Measurements from ENCODE around the gene PKP2. TPM values are rescaled to one million over a fixed set of nuclear protein-coding genes. Genes with fewer than 3 reads are reported as not detected.
"Not testable (repeated sequence)": the region's sequence is repeated elsewhere in the genome, so short reads cannot be mapped to it uniquely, and the experiment has no call there.

PKP2 gene
- total RNA-seq, 1 experiment from 2014 or later: 5.3 TPM

DNA sequence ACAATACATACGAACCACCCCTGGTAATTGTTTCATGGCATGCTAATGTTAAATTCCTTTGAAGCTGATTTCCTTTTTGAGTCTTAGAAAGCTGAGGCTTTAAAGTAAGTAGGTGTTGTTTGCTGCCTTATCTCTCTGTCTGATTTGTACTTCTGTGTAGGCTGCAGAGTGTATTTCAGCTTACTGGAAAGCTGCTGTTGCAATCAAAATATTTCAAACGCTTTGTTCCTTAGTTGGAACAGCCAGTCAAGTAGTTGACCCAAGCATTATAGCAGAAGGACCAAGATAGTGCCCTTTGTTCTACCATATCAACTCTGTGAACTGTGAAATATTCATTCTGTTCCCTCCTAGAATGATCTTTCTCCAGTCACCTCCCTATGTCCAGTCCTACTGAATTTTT lies 3.1 kb downstream of the PKP2 start:
- peaks cover 15% of the 10 kb centered on the region for H3K27me3 ChIP-seq (replicated peaks; ENCODE audit: insufficient read depth, low read depth, low read length, poor library complexity)
- H3K27ac ChIP-seq (ENCODE audit: low read depth, low read length, poor library complexity, severe bottlenecking): no peak overlapping the region
- CTCF ChIA-PET: no interaction called here
- no peak for DNase-seq (ENCODE audit: low spot score)
- H3K4me3 ChIP-seq (ENCODE audit: low read depth, low read length, poor library complexity, severe bottlenecking): no peak overlapping the region
- H3K36me3 ChIP-seq (ENCODE audit: insufficient read depth, low read length, poor library complexity, severe bottlenecking): no peaks in the 10 kb centered on the region
- TF ChIP-seq EZH2 (IDR thresholded peaks at IDR 0.05; ENCODE audit: borderline replicate concordance, low read depth, low read length, poor library complexity, severe bottlenecking): no peak
- TF ChIP-seq, protein P1, sequence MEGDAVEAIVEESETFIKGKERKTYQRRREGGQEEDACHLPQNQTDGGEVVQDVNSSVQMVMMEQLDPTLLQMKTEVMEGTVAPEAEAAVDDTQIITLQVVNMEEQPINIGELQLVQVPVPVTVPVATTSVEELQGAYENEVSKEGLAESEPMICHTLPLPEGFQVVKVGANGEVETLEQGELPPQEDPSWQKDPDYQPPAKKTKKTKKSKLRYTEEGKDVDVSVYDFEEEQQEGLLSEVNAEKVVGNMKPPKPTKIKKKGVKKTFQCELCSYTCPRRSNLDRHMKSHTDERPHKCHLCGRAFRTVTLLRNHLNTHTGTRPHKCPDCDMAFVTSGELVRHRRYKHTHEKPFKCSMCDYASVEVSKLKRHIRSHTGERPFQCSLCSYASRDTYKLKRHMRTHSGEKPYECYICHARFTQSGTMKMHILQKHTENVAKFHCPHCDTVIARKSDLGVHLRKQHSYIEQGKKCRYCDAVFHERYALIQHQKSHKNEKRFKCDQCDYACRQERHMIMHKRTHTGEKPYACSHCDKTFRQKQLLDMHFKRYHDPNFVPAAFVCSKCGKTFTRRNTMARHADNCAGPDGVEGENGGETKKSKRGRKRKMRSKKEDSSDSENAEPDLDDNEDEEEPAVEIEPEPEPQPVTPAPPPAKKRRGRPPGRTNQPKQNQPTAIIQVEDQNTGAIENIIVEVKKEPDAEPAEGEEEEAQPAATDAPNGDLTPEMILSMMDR (conservative IDR thresholded peaks at IDR 0.05; ENCODE audit: low read depth, low read length): no peak
- H3K4me1 ChIP-seq (ENCODE audit: insufficient read depth, low read length, poor library complexity, severe bottlenecking): no peaks in the 10 kb centered on the region
- POLR2A ChIA-PET (ENCODE audit: low non-redundant PET): no interaction called here
- no TSS peak for BruUV-seq (replicated peaks)
- intact Hi-C loops (cut with micrococcal nuclease; ENCODE audit: unreplicated experiment): no loop called here
- H3K9me3 ChIP-seq (ENCODE audit: low read depth, low read length, poor library complexity, severe bottlenecking): no peaks in the 10 kb centered on the region

DNA sequence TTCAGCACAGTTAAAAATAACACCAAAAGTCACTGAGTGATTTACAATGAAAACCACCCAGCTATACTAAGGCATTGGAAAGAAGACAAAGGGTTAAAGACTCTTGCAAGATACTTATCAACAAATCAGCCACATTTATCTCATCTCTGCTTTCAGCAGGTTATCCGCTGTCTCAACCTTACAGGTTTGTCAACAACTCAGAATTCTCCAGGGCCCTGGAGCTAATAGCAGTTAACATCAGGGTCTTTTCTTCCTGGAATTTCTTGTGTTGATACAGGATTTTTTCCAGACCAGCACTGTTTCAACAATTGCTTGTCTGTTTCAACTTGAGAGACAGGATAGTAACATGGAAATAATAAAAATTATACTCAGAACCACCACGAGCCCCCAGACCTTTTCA lies 3.5 kb downstream of the PKP2 start:
- DNase-seq (ENCODE audit: low spot score): no peak
- Histone ChIP-seq H3K27me3 (replicated peaks; ENCODE audit: insufficient read depth, low read depth, low read length, poor library complexity) (peaks cover 15% of the 10 kb centered on the region), H3K4me3 (ENCODE audit: low read depth, low read length, poor library complexity, severe bottlenecking) (no peak overlapping the region), H3K27ac (ENCODE audit: low read depth, low read length, poor library complexity, severe bottlenecking) (no peak overlapping the region), H3K36me3 (ENCODE audit: insufficient read depth, low read length, poor library complexity, severe bottlenecking) (no peaks in the 10 kb centered on the region), H3K9me3 (ENCODE audit: low read depth, low read length, poor library complexity, severe bottlenecking) (no peaks in the 10 kb centered on the region), H3K4me1 (ENCODE audit: insufficient read depth, low read length, poor library complexity, severe bottlenecking) (no peaks in the 10 kb centered on the region)
- intact Hi-C loops (cut with micrococcal nuclease; ENCODE audit: unreplicated experiment): no loop called here
- CTCF ChIA-PET: no interaction called here
- BruUV-seq (replicated peaks): no TSS peak
- no peak for TF ChIP-seq EZH2 (IDR thresholded peaks at IDR 0.05; ENCODE audit: borderline replicate concordance, low read depth, low read length, poor library complexity, severe bottlenecking)
- TF ChIP-seq, protein P1 (conservative IDR thresholded peaks at IDR 0.05; ENCODE audit: low read depth, low read length): no peak
- POLR2A ChIA-PET (ENCODE audit: low non-redundant PET): no interaction called here

DNA sequence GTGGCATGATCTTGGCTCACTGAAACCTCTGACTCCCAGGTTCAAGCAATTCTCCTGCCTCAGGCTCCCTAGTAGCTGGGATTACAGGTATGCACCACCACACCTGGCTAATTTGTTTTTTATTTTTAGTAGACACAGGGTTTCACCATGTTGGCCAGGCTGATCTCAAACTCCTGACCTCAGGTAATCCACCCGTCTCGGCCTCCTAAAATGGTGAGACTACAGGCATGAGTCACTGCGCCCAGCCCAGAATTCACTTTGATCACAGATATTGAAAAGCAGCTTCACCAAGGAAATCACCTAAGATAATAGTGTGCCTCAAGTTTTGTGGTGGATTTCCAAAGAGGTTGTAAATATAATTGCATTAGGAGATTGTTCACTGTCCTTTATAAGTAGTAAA lies 4.2 kb downstream of the PKP2 start:
- DNase-seq (ENCODE audit: low spot score); POLR2A ChIA-PET (ENCODE audit: low non-redundant PET); CTCF ChIA-PET; H3K27ac ChIP-seq (ENCODE audit: low read depth, low read length, poor library complexity, severe bottlenecking); H3K9me3 ChIP-seq (ENCODE audit: low read depth, low read length, poor library complexity, severe bottlenecking); H3K36me3 ChIP-seq (ENCODE audit: insufficient read depth, low read length, poor library complexity, severe bottlenecking); BruUV-seq (replicated peaks); H3K4me1 ChIP-seq (ENCODE audit: insufficient read depth, low read length, poor library complexity, severe bottlenecking); intact Hi-C loops (cut with micrococcal nuclease; ENCODE audit: unreplicated experiment); H3K4me3 ChIP-seq (ENCODE audit: low read depth, low read length, poor library complexity, severe bottlenecking): not testable (repeated sequence)
- H3K27me3 ChIP-seq (replicated peaks; ENCODE audit: insufficient read depth, low read depth, low read length, poor library complexity): peaks cover 15% of the 10 kb centered on the region

DNA sequence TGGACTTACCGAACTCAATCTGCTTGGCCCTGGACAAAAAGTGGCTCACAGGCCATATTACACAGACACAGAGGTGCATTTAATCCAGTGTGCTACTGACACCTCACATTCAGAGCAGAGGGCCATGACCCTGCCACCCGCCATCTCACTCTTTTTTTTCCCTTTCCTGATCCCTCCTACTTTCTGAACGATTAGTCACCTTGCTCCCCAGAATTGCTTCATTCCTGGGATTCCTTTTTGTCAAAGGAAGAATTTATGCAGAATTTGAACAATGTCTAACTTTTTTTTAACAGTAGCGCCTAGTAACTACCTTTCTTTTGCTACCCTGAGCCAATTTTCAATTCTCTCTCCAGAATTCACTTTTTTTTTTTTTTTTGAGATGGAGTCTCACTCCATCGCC lies 4.6 kb downstream of the PKP2 start:
- ChIA-PET POLR2A (ENCODE audit: low non-redundant PET) (no interaction called here), CTCF (no interaction called here)
- H3K4me1 ChIP-seq (ENCODE audit: insufficient read depth, low read length, poor library complexity, severe bottlenecking): no peaks in the 10 kb centered on the region
- no peak for DNase-seq (ENCODE audit: low spot score)
- peaks cover 15% of the 10 kb centered on the region for H3K27me3 ChIP-seq (replicated peaks; ENCODE audit: insufficient read depth, low read depth, low read length, poor library complexity)
- H3K36me3 ChIP-seq (ENCODE audit: insufficient read depth, low read length, poor library complexity, severe bottlenecking): no peaks in the 10 kb centered on the region
- no TSS peak for BruUV-seq (replicated peaks)
- intact Hi-C loops (cut with micrococcal nuclease; ENCODE audit: unreplicated experiment): no loop called here
- no peak for TF ChIP-seq EZH2 (IDR thresholded peaks at IDR 0.05; ENCODE audit: borderline replicate concordance, low read depth, low read length, poor library complexity, severe bottlenecking)
- TF ChIP-seq, protein P1 (conservative IDR thresholded peaks at IDR 0.05; ENCODE audit: low read depth, low read length): no peak
- H3K4me3 ChIP-seq (ENCODE audit: low read depth, low read length, poor library complexity, severe bottlenecking): no peak overlapping the region
- H3K27ac ChIP-seq (ENCODE audit: low read depth, low read length, poor library complexity, severe bottlenecking): no peak overlapping the region
- H3K9me3 ChIP-seq (ENCODE audit: low read depth, low read length, poor library complexity, severe bottlenecking): no peaks in the 10 kb centered on the region
